OCI-LY3 (cell line): ENCODE results near the gene SLC10A4.

ENCODE experiments used
- H2AFZ ChIP-seq: fragments of 200-600, 300-600 bp; shearing (Covaris generic); 2 replicates; pipeline ENCODE4 v1.6.0; 2014; ENCODE audit warnings: antibody characterized with exemption, low read depth, low read length
- H3K27ac ChIP-seq: fragments of 200-600, 300-600 bp; sonication (generic); 2 replicates; pipeline ENCODE4 v1.5.1; 2014; ENCODE audit warnings: mild to moderate bottlenecking, low read length, moderate library complexity, mixed read lengths
- H3K27me3 ChIP-seq: fragments of 200-600, 300-600 bp; sonication (generic); 2 replicates; pipeline ENCODE4 v1.6.1; 2014; ENCODE audit warnings: low read depth, low read length, mixed read lengths
- H3K36me3 ChIP-seq: fragments of 200-600, 300-600 bp; sonication (generic); replicated peaks from 2 replicates; pipeline ENCODE3; 2014; ENCODE audit warnings: low read depth, low read length, mixed read lengths
- H3K4me1 ChIP-seq: fragments of 300-600, 200-600 bp; sonication (generic); 2 replicates; pipeline ENCODE4 v1.6.1; 2014; ENCODE audit warnings: low read length, mixed read lengths
- H3K4me2 ChIP-seq: fragments of 200-600, 300-600 bp; sonication (generic); 2 replicates; pipeline ENCODE4 v1.6.1; 2014; ENCODE audit warnings: low read length, mixed read lengths
- H3K4me3 ChIP-seq: fragments of 300-600, 200-600 bp; sonication (generic); 2 replicates; pipeline ENCODE4 v1.5.1; 2014; ENCODE audit warnings: antibody characterized with exemption, mild to moderate bottlenecking, low read length, moderate library complexity
- H3K79me2 ChIP-seq: fragments of 300-600, 200-600 bp; shearing (Covaris generic); 2 replicates; pipeline ENCODE4 v1.6.1; 2014; ENCODE audit warnings: mild to moderate bottlenecking, low read length, mixed read lengths
- H3K9ac ChIP-seq: fragments of 300-600, 200-600 bp; shearing (Covaris generic); 2 replicates; pipeline ENCODE4 v1.6.0; 2014; ENCODE audit warnings: mild to moderate bottlenecking, low read length, moderate library complexity
- H3K9me3 ChIP-seq: fragments of 200-600, 300-600 bp; shearing (Covaris generic); 2 replicates; pipeline ENCODE4 v1.6.1; 2014; ENCODE audit warnings: low read length, mixed read lengths; ENCODE audit not compliant: insufficient read depth
- H4K20me1 ChIP-seq: fragments of 200-600, 300-600 bp; sonication (generic); 2 replicates; pipeline ENCODE4 v1.6.1; 2016; ENCODE audit warnings: low read length, mixed read lengths; ENCODE audit not compliant: insufficient read depth
- CTCF ChIP-seq: fragments of 200-600, 300-600 bp; sonication (generic); IDR thresholded peaks from 2 replicates; pipeline ENCODE4 v1.5.1; 2014; ENCODE audit warnings: antibody characterized with exemption, low read length, low read depth
- EZH2phosphoT487 ChIP-seq: fragments of 200-600 bp; shearing (Covaris generic); IDR thresholded peaks from 2 replicates; pipeline ENCODE4 v1.6.1; 2018; ENCODE audit warnings: antibody characterized with exemption, mixed run types, low read depth

The SLC10A4 gene

GRCh38 chr4:48478273-48478672 lies 4.9 kb upstream of the SLC10A4 start:
- no peak overlapping the region for H2AFZ ChIP-seq
- no peak overlapping the region for H3K4me3 ChIP-seq
- H3K9me3 ChIP-seq: no peaks in the 10 kb centered on the region
- H3K4me1 ChIP-seq: no peaks in the 10 kb centered on the region
- H3K27me3 ChIP-seq: no peaks in the 10 kb centered on the region
- no peak overlapping the region for H3K27ac ChIP-seq
- H3K9ac ChIP-seq: no peak overlapping the region
- H4K20me1 ChIP-seq: no peaks in the 10 kb centered on the region
- no peak for TF ChIP-seq CTCF
- no peak for TF ChIP-seq EZH2phosphoT487
- no peaks in the 10 kb centered on the region for H3K79me2 ChIP-seq
- H3K36me3 ChIP-seq: no peaks in the 10 kb centered on the region
- no peak overlapping the region for H3K4me2 ChIP-seq

DNA sequence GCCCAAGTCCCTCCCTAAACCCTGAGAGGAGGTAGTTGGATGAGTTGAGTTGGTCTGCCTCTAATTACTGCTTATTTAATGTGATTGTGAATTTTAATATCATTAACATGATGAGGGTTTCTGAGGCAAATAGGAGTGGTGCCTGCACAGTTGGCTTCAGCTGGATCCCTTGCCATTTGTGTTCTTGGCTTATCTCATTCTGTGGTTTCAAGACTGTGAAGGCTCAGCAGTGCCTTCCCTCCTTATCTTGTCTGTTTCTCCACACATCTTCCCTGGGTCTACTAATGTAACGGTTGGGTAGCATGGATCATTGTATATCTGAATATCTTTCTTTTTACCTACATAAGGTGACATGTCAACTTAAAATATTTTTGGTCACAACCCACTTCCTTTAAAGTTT lies 1.6 kb upstream of the SLC10A4 start:
- TF ChIP-seq CTCF (no peak), EZH2phosphoT487 (no peak)
- Histone ChIP-seq H3K9me3 (no peaks in the 10 kb centered on the region), H3K36me3 (no peaks in the 10 kb centered on the region), H4K20me1 (no peaks in the 10 kb centered on the region), H3K27me3 (no peaks in the 10 kb centered on the region), H3K4me2 (no peak overlapping the region), H3K27ac (no peak overlapping the region), H3K4me3 (no peak overlapping the region), H3K9ac (no peak overlapping the region), H2AFZ (no peak overlapping the region), H3K4me1 (no peaks in the 10 kb centered on the region), H3K79me2 (no peaks in the 10 kb centered on the region)

- Histone ChIP-seq H3K27ac (no peak overlapping the region), H3K27me3 (no peaks in the 10 kb centered on the region), H3K9me3 (no peaks in the 10 kb centered on the region), H3K9ac (no peak overlapping the region), H3K4me1 (no peaks in the 10 kb centered on the region), H4K20me1 (no peaks in the 10 kb centered on the region), H3K36me3 (no peaks in the 10 kb centered on the region), H3K79me2 (no peaks in the 10 kb centered on the region), H3K4me3 (no peak overlapping the region), H2AFZ (no peak overlapping the region), H3K4me2 (no peak overlapping the region)
- TF ChIP-seq EZH2phosphoT487 (no peak), CTCF (no peak)
These were observed 792 bp downstream of the SLC10A4 start for GRCh38 chr4:48483777-48484493.

- Histone ChIP-seq H3K9ac (no peak overlapping the region), H3K27me3 (no peaks in the 10 kb centered on the region), H3K4me3 (no peak overlapping the region), H3K4me2 (no peak overlapping the region), H3K4me1 (no peaks in the 10 kb centered on the region), H3K9me3 (no peaks in the 10 kb centered on the region), H3K36me3 (no peaks in the 10 kb centered on the region), H4K20me1 (no peaks in the 10 kb centered on the region), H3K79me2 (no peaks in the 10 kb centered on the region), H2AFZ (no peak overlapping the region), H3K27ac (no peak overlapping the region)
- TF ChIP-seq EZH2phosphoT487: no peak
- TF ChIP-seq CTCF: no peak
These were observed 1.5 kb downstream of the SLC10A4 start for GRCh38 chr4:48484494-48485168.
